K562 (cell line): ENCODE measurements around the gene LONP1. TPM values are rescaled to one million over a fixed set of nuclear protein-coding genes. Genes with fewer than 3 reads are reported as not detected.

Experiments
- BMI1 ChIP-seq: fragments of 150-350 bp; IDR thresholded peaks from 2 replicates; pipeline ENCODE4 v1.6.1; 2014; ENCODE audit warnings: low read length
- CBFB ChIP-seq: sonication (generic); formaldehyde crosslinking; IDR thresholded peaks from 2 replicates; pipeline ENCODE4 v1.4.0; 2020; ENCODE audit warnings: mild to moderate bottlenecking, missing genetic modification reagents
- DDX20 ChIP-seq: fragments of 450-650 bp; IDR thresholded peaks from 2 replicates; pipeline ENCODE4 v1.6.1; 2016; ENCODE audit warnings: missing genetic modification characterization, low read depth, mild to moderate bottlenecking, missing compliant biosample characterization, moderate library complexity
- GTF2A2 ChIP-seq: IDR thresholded peaks from 2 replicates; pipeline ENCODE4 v1.6.1; 2016; ENCODE audit warnings: mild to moderate bottlenecking, missing genetic modification characterization, missing compliant biosample characterization
- MAFF ChIP-seq: IDR thresholded peaks from 2 replicates; pipeline ENCODE4 v1.6.1; 2012; ENCODE audit warnings: low read length, improper control_type of control experiment
- POLR2G ChIP-seq: fragments of 200-400 bp; formaldehyde crosslinking; IDR thresholded peaks from 2 replicates; pipeline ENCODE4 v1.6.1; 2017; ENCODE audit warnings: low read depth, mild to moderate bottlenecking, antibody characterized with exemption, low read length, moderate library complexity
- RAD51 ChIP-seq: fragments of 450-650 bp; IDR thresholded peaks from 2 replicates; pipeline ENCODE4 v1.7.1; 2016; ENCODE audit warnings: low read depth, mild to moderate bottlenecking, borderline replicate concordance
- RBFOX2 ChIP-seq: fragments of 200-400 bp; formaldehyde crosslinking; IDR thresholded peaks from 2 replicates; pipeline ENCODE4 v1.6.1; 2017; ENCODE audit warnings: low read depth, mild to moderate bottlenecking, low read length, moderate library complexity
- RBM14 ChIP-seq: fragments of 200-400 bp; formaldehyde crosslinking; IDR thresholded peaks from 2 replicates; pipeline ENCODE4 v1.6.1; 2018; ENCODE audit warnings: low read depth, mild to moderate bottlenecking, low read length, moderate library complexity, borderline replicate concordance; ENCODE audit not compliant: insufficient read depth
- RBM22 ChIP-seq: fragments of 200-400 bp; formaldehyde crosslinking; IDR thresholded peaks from 2 replicates; pipeline ENCODE4 v1.6.1; 2018; ENCODE audit warnings: low read length, low read depth; ENCODE audit not compliant: poor library complexity, severe bottlenecking
- SIRT6 ChIP-seq: IDR thresholded peaks from one replicate; pipeline ENCODE4 v1.6.1; 2012; ENCODE audit warnings: low read depth, mild to moderate bottlenecking, control low read depth, inconsistent platforms, low read length, moderate library complexity
- SMARCA5 ChIP-seq: fragments of 450-650 bp; IDR thresholded peaks from 2 replicates; pipeline ENCODE4 v1.6.1; 2016
- SRSF7 ChIP-seq: fragments of 200-400 bp; formaldehyde crosslinking; optimal IDR thresholded peaks from 2 replicates; pipeline ENCODE3; 2017; ENCODE audit warnings: mild to moderate bottlenecking, low read depth, low read length
- STAT5A ChIP-seq: IDR thresholded peaks from 2 replicates; pipeline ENCODE4 v1.6.1; 2012; ENCODE audit warnings: low read length, inconsistent platforms, borderline replicate concordance
- ZNF561 ChIP-seq: fragments of 450-650 bp; formaldehyde crosslinking; conservative IDR thresholded peaks from 2 replicates; pipeline ENCODE4 v1.4.0; 2020; ENCODE audit warnings: mild to moderate bottlenecking, moderate library complexity
- ZNF75A ChIP-seq: fragments of 450-650 bp; formaldehyde crosslinking; IDR thresholded peaks from 2 replicates; pipeline ENCODE4 v1.4.0; 2020; ENCODE audit warnings: mild to moderate bottlenecking
- ZNF778 ChIP-seq: fragments of 450-650 bp; formaldehyde crosslinking; IDR thresholded peaks from 2 replicates; pipeline ENCODE4 v1.4.0; 2020; ENCODE audit warnings: mild to moderate bottlenecking, moderate library complexity
- polyA plus RNA-seq, 8 experiments: library from polyadenylated mRNA; depleted of rRNA in 4 of 8; stranded (reverse) in 5 of 8; unstranded in 3 of 8; fragments of >200 nt; fragmentation: Nextera tagmentation in 2 of 8; fragmentation: Illumina TruSeq in 1 of 8; extraction: Ambion mirVana in 2 of 8; extraction: Trizol in 1 of 8; gene quantifications; 2 replicates each; pipeline versions ENCODE4 v1.2.1 to v1.2.3, GENCODE V29; 2011 to 2014; ENCODE audit warnings: inconsistent platforms in 1 of 8, missing spikeins in 1 of 8
- total RNA-seq, 7 experiments: library from RNA; depleted of rRNA in 6 of 7; stranded (reverse); fragments of >200 nt in 6 of 7; fragmentation: Illumina TruSeq in 2 of 7; extraction: Trizol in 2 of 7; gene quantifications; 2 replicates each; pipeline versions ENCODE4 v1.2.1 to v1.2.3, GENCODE V29; 2011 to 2021; ENCODE audit warnings: low replicate concordance in 1 of 7
- TF ChIP-seq, protein P1 (sequence below): fragments of 250-450 bp; sonication (Bioruptor Pico); IDR thresholded peaks from 2 replicates; pipeline ENCODE4 v1.6.1; 2021; ENCODE audit warnings: mild to moderate bottlenecking
- TF ChIP-seq, protein P2 (sequence below): fragments of 450-650 bp; IDR thresholded peaks from one replicate; pipeline ENCODE4 v1.6.1; 2018; ENCODE audit warnings: mild to moderate bottlenecking, moderate library complexity; ENCODE audit not compliant: partially characterized antibody
- TF ChIP-seq, protein P3 (sequence below), 2 experiments: fragments of 450-650 bp in 1 of 2; sonication (generic) in 1 of 2; formaldehyde crosslinking; conservative IDR thresholded peaks; 2 replicates each; pipeline versions ENCODE4 v1.4.0 to v1.8.1; 2020 to 2022; ENCODE audit warnings: mild to moderate bottlenecking in 1 of 2, missing genetic modification reagents in 1 of 2
- TF ChIP-seq, protein P4 (sequence below): sonication (generic); formaldehyde crosslinking; IDR thresholded peaks from 2 replicates; pipeline ENCODE4 v1.8.0; 2022; ENCODE audit warnings: missing genetic modification reagents, mild to moderate bottlenecking, borderline replicate concordance
- TF ChIP-seq, protein P5 (sequence below): IDR thresholded peaks from 2 replicates; pipeline ENCODE4 v1.6.1; 2011; ENCODE audit warnings: borderline replicate concordance, low read depth, mild to moderate bottlenecking, moderate library complexity, low read length; ENCODE audit not compliant: insufficient read depth, poor library complexity, severe bottlenecking

LONP1 gene
- total and polyA plus RNA-seq, 9 of the 15 experiments (the other 6 are each of a cell fraction or from before 2014, with no cell fraction given): 1.1 to 238 (median 84.5) TPM

DNA sequence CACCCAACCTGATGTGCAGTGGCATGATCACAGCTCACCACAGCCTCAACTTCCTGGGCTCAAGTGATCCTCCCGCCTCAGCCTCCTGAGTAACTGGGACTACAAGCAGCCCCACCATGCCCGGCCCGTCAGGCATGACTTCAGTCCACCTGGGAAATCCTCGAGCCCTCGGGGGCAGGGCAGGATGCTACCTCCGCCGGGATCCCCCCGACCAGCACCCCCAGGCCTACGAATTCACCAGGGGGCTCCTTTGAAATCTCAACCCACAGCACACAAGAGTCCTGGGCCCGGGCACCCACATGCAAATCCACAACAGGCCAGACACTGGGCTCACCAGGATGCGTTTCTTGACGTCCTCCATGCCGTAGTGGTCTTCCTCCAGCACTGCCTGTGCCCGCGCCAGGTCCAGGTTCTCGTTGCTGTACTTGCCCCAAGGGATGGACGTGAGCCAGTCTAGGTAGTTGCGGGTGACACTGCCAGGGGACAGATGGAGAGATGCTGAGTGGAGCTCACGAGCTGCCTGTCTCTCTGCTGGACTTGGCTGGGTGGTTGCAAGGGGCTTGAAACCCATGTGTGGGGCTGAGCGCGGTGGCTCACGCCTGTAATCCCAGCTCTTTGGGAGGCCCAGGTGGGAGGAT, 19.4 kb downstream of the LONP1 start (continued):
- TF ChIP-seq RBM14 (no peak), ZNF778 (CRISPR knock-in tag) (no peak), DDX20 (tag) (no peak), POLR2G (peak; percentile 72), ZNF75A (CRISPR knock-in tag) (no peak), GTF2A2 (tag) (no peak), RAD51 (no peak), MAFF (no peak), ZNF561 (CRISPR knock-in tag) (no peak), SIRT6 (no peak), SRSF7 (no peak), CBFB (no peak), RBFOX2 (peak; percentile 32), SMARCA5 (no peak), STAT5A (no peak), RBM22 (peak; percentile 70), BMI1 (no peak)
- TF ChIP-seq, protein P1, sequence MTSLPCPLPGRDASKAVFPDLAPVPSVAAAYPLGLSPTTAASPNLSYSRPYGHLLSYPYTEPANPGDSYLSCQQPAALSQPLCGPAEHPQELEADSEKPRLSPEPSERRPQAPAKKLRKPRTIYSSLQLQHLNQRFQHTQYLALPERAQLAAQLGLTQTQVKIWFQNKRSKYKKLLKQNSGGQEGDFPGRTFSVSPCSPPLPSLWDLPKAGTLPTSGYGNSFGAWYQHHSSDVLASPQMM: no peak
- TF ChIP-seq, protein P2, sequence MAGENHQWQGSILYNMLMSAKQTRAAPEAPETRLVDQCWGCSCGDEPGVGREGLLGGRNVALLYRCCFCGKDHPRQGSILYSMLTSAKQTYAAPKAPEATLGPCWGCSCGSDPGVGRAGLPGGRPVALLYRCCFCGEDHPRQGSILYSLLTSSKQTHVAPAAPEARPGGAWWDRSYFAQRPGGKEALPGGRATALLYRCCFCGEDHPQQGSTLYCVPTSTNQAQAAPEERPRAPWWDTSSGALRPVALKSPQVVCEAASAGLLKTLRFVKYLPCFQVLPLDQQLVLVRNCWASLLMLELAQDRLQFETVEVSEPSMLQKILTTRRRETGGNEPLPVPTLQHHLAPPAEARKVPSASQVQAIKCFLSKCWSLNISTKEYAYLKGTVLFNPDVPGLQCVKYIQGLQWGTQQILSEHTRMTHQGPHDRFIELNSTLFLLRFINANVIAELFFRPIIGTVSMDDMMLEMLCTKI: no peak
- TF ChIP-seq, protein P3, sequence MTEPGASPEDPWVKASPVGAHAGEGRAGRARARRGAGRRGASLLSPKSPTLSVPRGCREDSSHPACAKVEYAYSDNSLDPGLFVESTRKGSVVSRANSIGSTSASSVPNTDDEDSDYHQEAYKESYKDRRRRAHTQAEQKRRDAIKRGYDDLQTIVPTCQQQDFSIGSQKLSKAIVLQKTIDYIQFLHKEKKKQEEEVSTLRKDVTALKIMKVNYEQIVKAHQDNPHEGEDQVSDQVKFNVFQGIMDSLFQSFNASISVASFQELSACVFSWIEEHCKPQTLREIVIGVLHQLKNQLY (CRISPR knock-in tag; conservative IDR thresholded peaks at IDR 0.05): no peak
- TF ChIP-seq, protein P4, sequence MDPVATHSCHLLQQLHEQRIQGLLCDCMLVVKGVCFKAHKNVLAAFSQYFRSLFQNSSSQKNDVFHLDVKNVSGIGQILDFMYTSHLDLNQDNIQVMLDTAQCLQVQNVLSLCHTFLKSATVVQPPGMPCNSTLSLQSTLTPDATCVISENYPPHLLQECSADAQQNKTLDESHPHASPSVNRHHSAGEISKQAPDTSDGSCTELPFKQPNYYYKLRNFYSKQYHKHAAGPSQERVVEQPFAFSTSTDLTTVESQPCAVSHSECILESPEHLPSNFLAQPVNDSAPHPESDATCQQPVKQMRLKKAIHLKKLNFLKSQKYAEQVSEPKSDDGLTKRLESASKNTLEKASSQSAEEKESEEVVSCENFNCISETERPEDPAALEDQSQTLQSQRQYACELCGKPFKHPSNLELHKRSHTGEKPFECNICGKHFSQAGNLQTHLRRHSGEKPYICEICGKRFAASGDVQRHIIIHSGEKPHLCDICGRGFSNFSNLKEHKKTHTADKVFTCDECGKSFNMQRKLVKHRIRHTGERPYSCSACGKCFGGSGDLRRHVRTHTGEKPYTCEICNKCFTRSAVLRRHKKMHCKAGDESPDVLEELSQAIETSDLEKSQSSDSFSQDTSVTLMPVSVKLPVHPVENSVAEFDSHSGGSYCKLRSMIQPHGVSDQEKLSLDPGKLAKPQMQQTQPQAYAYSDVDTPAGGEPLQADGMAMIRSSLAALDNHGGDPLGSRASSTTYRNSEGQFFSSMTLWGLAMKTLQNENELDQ (CRISPR knock-in tag): no peak
- TF ChIP-seq, protein P5, sequence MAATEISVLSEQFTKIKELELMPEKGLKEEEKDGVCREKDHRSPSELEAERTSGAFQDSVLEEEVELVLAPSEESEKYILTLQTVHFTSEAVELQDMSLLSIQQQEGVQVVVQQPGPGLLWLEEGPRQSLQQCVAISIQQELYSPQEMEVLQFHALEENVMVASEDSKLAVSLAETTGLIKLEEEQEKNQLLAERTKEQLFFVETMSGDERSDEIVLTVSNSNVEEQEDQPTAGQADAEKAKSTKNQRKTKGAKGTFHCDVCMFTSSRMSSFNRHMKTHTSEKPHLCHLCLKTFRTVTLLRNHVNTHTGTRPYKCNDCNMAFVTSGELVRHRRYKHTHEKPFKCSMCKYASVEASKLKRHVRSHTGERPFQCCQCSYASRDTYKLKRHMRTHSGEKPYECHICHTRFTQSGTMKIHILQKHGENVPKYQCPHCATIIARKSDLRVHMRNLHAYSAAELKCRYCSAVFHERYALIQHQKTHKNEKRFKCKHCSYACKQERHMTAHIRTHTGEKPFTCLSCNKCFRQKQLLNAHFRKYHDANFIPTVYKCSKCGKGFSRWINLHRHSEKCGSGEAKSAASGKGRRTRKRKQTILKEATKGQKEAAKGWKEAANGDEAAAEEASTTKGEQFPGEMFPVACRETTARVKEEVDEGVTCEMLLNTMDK: no peak
